K562 (cell line): Measurements from ENCODE around the gene TERB1. TPM values are rescaled to one million over a fixed set of nuclear protein-coding genes. Genes with fewer than 3 reads are reported as not detected.
A peak's percentile ranks its signal among the peaks of the same experiment; 100 is the strongest.

Source experiments
- ATAC-seq: fragments of 200-7000 bp; cut with Tn5 transposase; 3 replicates; pipeline ENCODE4 v1.9.1; 2020; ENCODE audit warnings: moderate library complexity
- BruUV-seq: library from RNA; stranded (reverse); fragments of 400-500 nt; replicated peaks from 2 replicates; lab custom pipeline; 2021; lab: Mats Ljungman, UMichigan
- CTCF ChIA-PET: fragments of 300-600 bp; formaldehyde crosslinking; extraction: SDS; loops from one replicate; lab custom pipeline; 2021; ENCODE audit warnings: low intra/inter-chr PET ratio; lab: Yijun Ruan, JAX
- POLR2A ChIA-PET: fragments of 300-600, 350-650 bp; sonication (Branson Sonifier 250); formaldehyde crosslinking; extraction: SDS; loops from one replicate; lab custom pipeline; 2021; ENCODE audit warnings: antibody characterized with exemption, inconsistent platforms; lab: Yijun Ruan, JAX
- DNase-seq, 4 experiments: peaks; one replicate each; pipeline versions ENCODE4 v3.0.0 to v3.0.0-alpha.2; 2011 to 2018; ENCODE audit warnings: low spot score in 3 of 4, mixed read lengths in 3 of 4; ENCODE audit errors: extremely low read depth in 1 of 4
- FAIRE-seq: peaks from 2 replicates; lab custom pipeline; 2011; peaks lifted over from hg19 to GRCh38; lab: Jason Lieb, UNC
- H2AFZ ChIP-seq: 2 replicates; pipeline ENCODE4 v1.6.0; 2011; ENCODE audit warnings: low read depth, low read length, control low read depth, inconsistent platforms
- H3K27ac ChIP-seq: fragments of 200-600 bp; 3 replicates; pipeline ENCODE4 v1.8.0; 2011; ENCODE audit warnings: low read depth, mild to moderate bottlenecking, control low read depth, inconsistent platforms, low read length, moderate library complexity, mixed read lengths; ENCODE audit errors: extremely low read depth
- H3K27me3 ChIP-seq, 2 experiments: fragments of 300-600 bp in 1 of 2; 2 replicates in 1 of 2; 3 replicates in 1 of 2; pipeline versions ENCODE4 v1.6.0 to v1.8.0; 2011; ENCODE audit warnings: inconsistent platforms in 2 of 2, low read length in 2 of 2, mild to moderate bottlenecking in 1 of 2, mixed read lengths in 1 of 2, moderate library complexity in 1 of 2; ENCODE audit not compliant: control insufficient read depth in 2 of 2, insufficient read depth in 2 of 2
- H3K36me3 ChIP-seq: fragments of 300-600 bp; 3 replicates; pipeline ENCODE4 v1.8.0; 2011; ENCODE audit warnings: mild to moderate bottlenecking, low read length, inconsistent platforms; ENCODE audit not compliant: control insufficient read depth, insufficient read depth
- H3K4me1 ChIP-seq, 2 experiments: fragments of 200-600 bp in 1 of 2; replicated peaks in 1 of 2; 2 replicates in 1 of 2; 3 replicates in 1 of 2; pipeline versions ENCODE4 v1.5.1 to v1.8.0; 2011; ENCODE audit warnings: inconsistent platforms in 2 of 2, low read length in 2 of 2, mild to moderate bottlenecking in 1 of 2, mixed read lengths in 1 of 2, moderate library complexity in 1 of 2; ENCODE audit not compliant: control insufficient read depth in 2 of 2, insufficient read depth in 2 of 2
- H3K4me2 ChIP-seq: 2 replicates; pipeline ENCODE4 v1.6.1; 2011; ENCODE audit warnings: low read length, control low read depth, inconsistent platforms, mixed read lengths; ENCODE audit not compliant: insufficient read depth
- H3K4me3 ChIP-seq: fragments of 200-600 bp; sonication (generic), shearing (Covaris generic); 2 replicates; pipeline ENCODE4 v1.5.1; 2016; ENCODE audit warnings: control low read depth, inconsistent platforms
- H3K79me2 ChIP-seq: fragments of 200-600 bp; 3 replicates; pipeline ENCODE4 v1.8.0; 2011; ENCODE audit warnings: low read length, inconsistent platforms; ENCODE audit not compliant: control insufficient read depth, insufficient read depth
- H3K9ac ChIP-seq, 2 experiments: 2 replicates each; pipeline versions ENCODE4 v1.6.0 to v1.6.1; 2011; ENCODE audit warnings: low read depth in 2 of 2, low read length in 2 of 2, control low read depth in 1 of 2, inconsistent platforms in 1 of 2, mild to moderate bottlenecking in 1 of 2, mixed read lengths in 1 of 2; ENCODE audit not compliant: insufficient read depth in 1 of 2
- H3K9me1 ChIP-seq: one replicate; pipeline ENCODE4 v1.6.0; 2011; ENCODE audit warnings: inconsistent platforms, mild to moderate bottlenecking, low read length, moderate library complexity; ENCODE audit not compliant: control insufficient read depth, insufficient read depth
- H3K9me3 ChIP-seq: replicated peaks from 2 replicates; pipeline ENCODE4 v1.5.1; 2011; ENCODE audit warnings: low read depth, low read length, inconsistent platforms; ENCODE audit not compliant: control insufficient read depth, insufficient read depth
- H4K20me1 ChIP-seq: replicated peaks from 2 replicates; pipeline ENCODE4 v1.6.1; 2011; ENCODE audit warnings: low read length, inconsistent platforms, mixed read lengths; ENCODE audit not compliant: control insufficient read depth, insufficient read depth
- ATF3 ChIP-seq, 2 experiments: fragments of 450-650 bp in 1 of 2; sonication (generic) in 1 of 2; formaldehyde crosslinking in 1 of 2; IDR thresholded peaks in 1 of 2; conservative IDR thresholded peaks in 1 of 2; 2 replicates each; pipeline versions ENCODE4 v1.6.1 to v1.8.1; 2016 to 2023; ENCODE audit warnings: mild to moderate bottlenecking in 2 of 2, moderate library complexity in 2 of 2, inconsistent platforms in 1 of 2, missing genetic modification reagents in 1 of 2
- ATF4 ChIP-seq: fragments of 450-650 bp; formaldehyde crosslinking; IDR thresholded peaks from 2 replicates; pipeline ENCODE4 v1.4.0; 2022; ENCODE audit warnings: mild to moderate bottlenecking, moderate library complexity
- C11orf30 ChIP-seq: fragments of 450-650 bp; IDR thresholded peaks from 2 replicates; pipeline ENCODE4 v1.6.1; 2016; ENCODE audit warnings: low read depth, mild to moderate bottlenecking
- CEBPB ChIP-seq: fragments of 450-650 bp; IDR thresholded peaks from 2 replicates; pipeline ENCODE4 v1.6.1; 2016; ENCODE audit warnings: missing genetic modification characterization, missing compliant biosample characterization
- GABPA ChIP-seq: fragments of 200-800 bp; sonication (Bioruptor generic); conservative IDR thresholded peaks from 2 replicates; pipeline ENCODE4 v1.6.1; 2016; ENCODE audit warnings: low read depth, missing genetic modification characterization, missing compliant biosample characterization
- MECOM ChIP-seq: fragments of 250-450 bp; sonication (Bioruptor Pico); IDR thresholded peaks from 2 replicates; pipeline ENCODE4 v1.8.0; 2022; ENCODE audit warnings: inconsistent platforms
- PREB ChIP-seq: sonication (generic); formaldehyde crosslinking; IDR thresholded peaks from 2 replicates; pipeline ENCODE4 v1.8.1; 2023; ENCODE audit warnings: mild to moderate bottlenecking, missing genetic modification reagents
- SOX6 ChIP-seq: fragments of 450-650 bp; IDR thresholded peaks from 2 replicates; pipeline ENCODE4 v1.6.1; 2014; ENCODE audit warnings: mild to moderate bottlenecking
- TBP ChIP-seq: optimal IDR thresholded peaks from 2 replicates; pipeline ENCODE3; 2011; ENCODE audit warnings: low read depth, low read length, improper control_type of control experiment
- ZNF175 ChIP-seq: fragments of 200-800 bp; sonication (Bioruptor generic); IDR thresholded peaks from 2 replicates; pipeline ENCODE4 v1.6.1; 2016; ENCODE audit warnings: low read depth, mild to moderate bottlenecking, missing genetic modification characterization, missing compliant biosample characterization
- ZNF592 ChIP-seq: fragments of 450-650 bp; IDR thresholded peaks from 2 replicates; pipeline ENCODE4 v1.6.1; 2017; ENCODE audit warnings: antibody characterized with exemption, mild to moderate bottlenecking
- ZNF644 ChIP-seq: fragments of 200-800 bp; sonication (Bioruptor generic); IDR thresholded peaks from 2 replicates; pipeline ENCODE4 v1.6.1; 2016; ENCODE audit warnings: low read depth, missing genetic modification characterization, missing compliant biosample characterization
- WGBS: fragments of 100-300 bp; shearing (Covaris generic); methylation state at CpG from one replicate; pipeline ENCODE4 v1.1.6; 2016; ENCODE audit warnings: low coverage, mixed read lengths; ENCODE audit not compliant: insufficient coverage; ENCODE audit errors: missing lambda C conversion rate; 5-methylcytosine and 5-hydroxymethylcytosine counted together
- in situ Hi-C: fragments of 300-500 bp; cut with MboI; formaldehyde crosslinking; loops from 4 replicates; pipeline ENCODE4 v1.15.0; 2018; ENCODE audit warnings: inconsistent platforms, mixed read lengths
- intact Hi-C: fragments of 100-400 bp; cut with micrococcal nuclease; formaldehyde crosslinking; loops from 2 replicates; pipeline ENCODE4 v1.14.2; 2022
- polyA plus RNA-seq, 8 experiments: library from polyadenylated mRNA; depleted of rRNA in 4 of 8; stranded (reverse) in 5 of 8; unstranded in 3 of 8; fragments of >200 nt; fragmentation: Nextera tagmentation in 2 of 8; fragmentation: Illumina TruSeq in 1 of 8; extraction: Ambion mirVana in 2 of 8; extraction: Trizol in 1 of 8; gene quantifications; 2 replicates each; pipeline versions ENCODE4 v1.2.1 to v1.2.3, GENCODE V29; 2011 to 2014; ENCODE audit warnings: inconsistent platforms in 1 of 8, missing spikeins in 1 of 8
- total RNA-seq, 7 experiments: library from RNA; depleted of rRNA in 6 of 7; stranded (reverse); fragments of >200 nt in 6 of 7; fragmentation: Illumina TruSeq in 2 of 7; extraction: Trizol in 2 of 7; gene quantifications; 2 replicates each; pipeline versions ENCODE4 v1.2.1 to v1.2.3, GENCODE V29; 2011 to 2021; ENCODE audit warnings: low replicate concordance in 1 of 7

Gene TERB1
- total and polyA plus RNA-seq, 9 of the 15 experiments (the other 6 are each of a cell fraction or from before 2014, with no cell fraction given) = not detected

GRCh38 chr16:66741169-66741900 lies 60.0 kb downstream of the TERB1 start:
- POLR2A ChIA-PET = interaction anchor here (0.6 to 5.1 kb wide), 9 partner anchors 9 to 133 kb away, joined by 3 to 33 read pairs (median 4); partner anchors contain the start of gene DYNC1LI2
- peak; percentile 74 for ATAC-seq
- 0 out of 2 replicates have a peak, but pooled peaks have one; percentile 9 for TF ChIP-seq SOX6
- TF ChIP-seq ZNF592 = peak; percentile 48; the same call in 1 of the 2 replicates
- no peak for TF ChIP-seq C11orf30
- TF ChIP-seq PREB = no peak
- peak; percentile 75; the same call in 1 of the 2 replicates for TF ChIP-seq ZNF175 (CRISPR knock-in tag)
- 0 out of 2 replicates have a peak, but pooled peaks have one; percentile 24 for TF ChIP-seq CEBPB (tag)
- TF ChIP-seq TBP = no peak
- no peak for TF ChIP-seq GABPA (tag)
- peak; percentile 73 for TF ChIP-seq ATF4 (CRISPR knock-in tag)
- TF ChIP-seq MECOM (CRISPR knock-in tag) = peak; percentile 28; the same call in 1 of the 2 replicates
- TF ChIP-seq ZNF644 (tag) = 0 out of 2 replicates have a peak, but pooled peaks have one; percentile 45
- TF ChIP-seq ATF3 (IDR thresholded peaks at IDR 0.05) = peak; percentile 90
- TF ChIP-seq ATF3 (CRISPR knock-in tag; conservative IDR thresholded peaks at IDR 0.05) = no peak

More at GRCh38 chr16:66741169-66741900, 60.0 kb downstream of the TERB1 start:
- FAIRE-seq (peak; percentile 55), DNase-seq (peak; percentile 35 to 54 (median 44))
- H3K79me2 ChIP-seq = peaks cover 44% of the 10 kb centered on the region
- H3K4me2 ChIP-seq = peak overlapping the region; percentile 52; the same call in 1 of the 2 replicates
- H3K4me1 ChIP-seq = peaks cover 12 to 24% of the 10 kb centered on the region in 2 experiments; a peak in 4 of 5 replicates
- no peak overlapping the region for H2AFZ ChIP-seq
- H3K27me3 ChIP-seq = no peaks in the 10 kb centered on the region
- no peaks in the 10 kb centered on the region; the same call in 1 of the 2 replicates for H4K20me1 ChIP-seq
- peak overlapping the region; percentile 59 for H3K27ac ChIP-seq
- H3K9me3 ChIP-seq = no peaks in the 10 kb centered on the region
- no TSS peak for BruUV-seq
- WGBS = 66% methylated on average over 10 of the region's 10 CpGs
- intact Hi-C loops = loop anchor here (5.0 kb wide), 1 partner anchor 79 kb away; no protein-coding TSS in a partner anchor
- no peaks in the 10 kb centered on the region for H3K9me1 ChIP-seq
- H3K36me3 ChIP-seq = peaks cover 93% of the 10 kb centered on the region
- CTCF ChIA-PET = no interaction called here
- H3K9ac ChIP-seq = peak overlapping the region in 1 of 2 experiments; percentile 31; a peak in 2 of 4 replicates
- in situ Hi-C loops = no loop called here
- no peak overlapping the region for H3K4me3 ChIP-seq
